OCI-LY7 (cell line): ENCODE results near the gene ADNP2. TPM values are rescaled to one million over a fixed set of nuclear protein-coding genes. Genes with fewer than 3 reads are reported as not detected.

Experiments
- BruUV-seq: library from RNA; stranded (reverse); fragments of 400-500 nt; replicated peaks from 2 replicates; lab custom pipeline; 2021; lab: Mats Ljungman, UMichigan
- CTCF ChIA-PET: fragments of 300-600 bp; sonication (Branson Sonifier 250); formaldehyde crosslinking; loops from one replicate; lab custom pipeline; 2022; ENCODE audit warnings: antibody characterized with exemption; ENCODE audit not compliant: unreplicated experiment; lab: Charles Lee
- POLR2A ChIA-PET: fragments of 300-600 bp; sonication (Branson Sonifier 250); formaldehyde crosslinking; loops from one replicate; lab custom pipeline; 2022; ENCODE audit warnings: antibody characterized with exemption; lab: Charles Lee
- DNase-seq: peaks from one replicate; pipeline ENCODE4 v3.0.0-alpha.2; 2015; ENCODE audit warnings: low spot score
- H2AFZ ChIP-seq: fragments of 200-600 bp; sonication (generic), shearing (Covaris generic); 2 replicates; pipeline ENCODE4 v1.6.1; 2014; ENCODE audit warnings: mild to moderate bottlenecking, antibody characterized with exemption, low read length, moderate library complexity
- H3K27ac ChIP-seq: fragments of 200-600 bp; sonication (generic); 2 replicates; pipeline ENCODE4 v1.5.1; 2014; ENCODE audit warnings: mixed run types, low read depth, mild to moderate bottlenecking, moderate library complexity, low read length, inconsistent platforms; ENCODE audit not compliant: poor library complexity, severe bottlenecking
- H3K36me3 ChIP-seq: fragments of 200-600 bp; sonication (generic); 2 replicates; pipeline ENCODE4 v1.6.1; 2014; ENCODE audit warnings: mild to moderate bottlenecking, antibody characterized with exemption, low read length, moderate library complexity, mixed read lengths; ENCODE audit not compliant: insufficient read depth
- H3K4me1 ChIP-seq: fragments of 200-600 bp; sonication (generic); 2 replicates; pipeline ENCODE4 v1.5.1; 2014; ENCODE audit warnings: mild to moderate bottlenecking, low read length; ENCODE audit not compliant: insufficient read depth, poor library complexity, severe bottlenecking
- H3K4me2 ChIP-seq: fragments of 200-600 bp; sonication (generic); 2 replicates; pipeline ENCODE4 v1.6.1; 2014; ENCODE audit warnings: mild to moderate bottlenecking, low read length
- H3K4me3 ChIP-seq: fragments of 200-600 bp; sonication (generic); 2 replicates; pipeline ENCODE4 v1.5.1; 2014; ENCODE audit warnings: mild to moderate bottlenecking, low read depth, low read length; ENCODE audit not compliant: poor library complexity, severe bottlenecking
- H3K79me2 ChIP-seq: fragments of 200-600 bp; sonication (generic); 2 replicates; pipeline ENCODE4 v1.6.1; 2016; ENCODE audit warnings: low read depth, mild to moderate bottlenecking, low read length, moderate library complexity, mixed read lengths; ENCODE audit not compliant: insufficient read depth
- H3K9me2 ChIP-seq: fragments of 200-600 bp; sonication (generic); 2 replicates; pipeline ENCODE4 v1.6.1; 2016; ENCODE audit warnings: mild to moderate bottlenecking, low read length, mixed read lengths; ENCODE audit not compliant: insufficient read depth
- H3K9me3 ChIP-seq: fragments of 200-600 bp; sonication (generic); 2 replicates; pipeline ENCODE4 v1.6.1; 2014; ENCODE audit warnings: mild to moderate bottlenecking, mixed run types, low read length, mixed read lengths
- H4K20me1 ChIP-seq: fragments of 200-600 bp; sonication (generic); 2 replicates; pipeline ENCODE4 v1.6.1; 2014; ENCODE audit warnings: mild to moderate bottlenecking, antibody characterized with exemption, low read length, moderate library complexity, mixed read lengths; ENCODE audit not compliant: insufficient read depth
- EZH2phosphoT487 ChIP-seq: fragments of 200-600 bp; sonication (generic); IDR thresholded peaks from 2 replicates; pipeline ENCODE4 v1.6.1; 2018; ENCODE audit warnings: low read depth, borderline replicate concordance, mild to moderate bottlenecking, mixed run types, antibody characterized with exemption, low read length, moderate library complexity, mixed read lengths
- intact Hi-C: fragments of 100-400 bp; cut with micrococcal nuclease; formaldehyde crosslinking; loops from one replicate; pipeline ENCODE4 v1.10.0; 2022; ENCODE audit not compliant: unreplicated experiment
- total RNA-seq, 2 experiments: library from RNA; depleted of rRNA in 1 of 2; stranded (reverse); fragments of >200 nt in 1 of 2; shearing (Covaris generic) in 1 of 2; gene quantifications; 2 replicates each; pipeline ENCODE4 v1.2.3, GENCODE V29; 2014 to 2022
- TF ChIP-seq, protein P1 (sequence below): fragments of 200-600 bp; sonication (generic); conservative IDR thresholded peaks from 2 replicates; pipeline ENCODE4 v1.5.1; 2014; ENCODE audit warnings: mild to moderate bottlenecking, antibody characterized with exemption, low read length, moderate library complexity, mixed read lengths

Gene ADNP2
- total RNA-seq, 2 experiments from 2014 or later: 14.0 to 14.9 TPM

DNA sequence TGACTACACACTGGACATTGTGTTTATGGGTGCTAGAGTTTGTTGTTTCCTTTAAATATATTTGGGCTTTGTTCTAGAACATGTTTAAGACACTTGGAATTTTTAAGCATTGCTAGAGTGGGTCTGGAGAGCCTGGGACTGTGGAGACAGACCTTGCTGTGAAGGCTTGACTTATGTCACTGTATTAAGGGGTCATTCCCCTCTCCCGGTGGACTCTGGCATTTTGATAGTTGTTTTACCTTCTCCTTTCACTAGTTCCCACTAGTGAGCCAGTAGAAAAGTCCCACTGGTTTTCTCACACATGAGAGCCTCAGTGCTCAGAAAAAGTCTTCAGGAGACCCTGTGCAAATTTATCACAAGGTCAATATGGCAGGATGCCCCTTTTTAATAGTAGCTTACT, 18.6 kb downstream of the ADNP2 start:
- peaks cover 49% of the 10 kb centered on the region for H3K36me3 ChIP-seq
- no peaks in the 10 kb centered on the region for H3K4me1 ChIP-seq
- H3K9me2 ChIP-seq: no peaks in the 10 kb centered on the region
- no peaks in the 10 kb centered on the region for H3K9me3 ChIP-seq
- H3K79me2 ChIP-seq: peaks cover 56% of the 10 kb centered on the region
- no peak for TF ChIP-seq EZH2phosphoT487
- TF ChIP-seq, protein P1, sequence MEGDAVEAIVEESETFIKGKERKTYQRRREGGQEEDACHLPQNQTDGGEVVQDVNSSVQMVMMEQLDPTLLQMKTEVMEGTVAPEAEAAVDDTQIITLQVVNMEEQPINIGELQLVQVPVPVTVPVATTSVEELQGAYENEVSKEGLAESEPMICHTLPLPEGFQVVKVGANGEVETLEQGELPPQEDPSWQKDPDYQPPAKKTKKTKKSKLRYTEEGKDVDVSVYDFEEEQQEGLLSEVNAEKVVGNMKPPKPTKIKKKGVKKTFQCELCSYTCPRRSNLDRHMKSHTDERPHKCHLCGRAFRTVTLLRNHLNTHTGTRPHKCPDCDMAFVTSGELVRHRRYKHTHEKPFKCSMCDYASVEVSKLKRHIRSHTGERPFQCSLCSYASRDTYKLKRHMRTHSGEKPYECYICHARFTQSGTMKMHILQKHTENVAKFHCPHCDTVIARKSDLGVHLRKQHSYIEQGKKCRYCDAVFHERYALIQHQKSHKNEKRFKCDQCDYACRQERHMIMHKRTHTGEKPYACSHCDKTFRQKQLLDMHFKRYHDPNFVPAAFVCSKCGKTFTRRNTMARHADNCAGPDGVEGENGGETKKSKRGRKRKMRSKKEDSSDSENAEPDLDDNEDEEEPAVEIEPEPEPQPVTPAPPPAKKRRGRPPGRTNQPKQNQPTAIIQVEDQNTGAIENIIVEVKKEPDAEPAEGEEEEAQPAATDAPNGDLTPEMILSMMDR: no peak
- no TSS peak for BruUV-seq
- H3K4me3 ChIP-seq: no peak overlapping the region
- POLR2A ChIA-PET: no interaction called here
- CTCF ChIA-PET: no interaction called here
- H3K4me2 ChIP-seq: no peak overlapping the region
- DNase-seq: no peak
- H4K20me1 ChIP-seq: no peaks in the 10 kb centered on the region
- intact Hi-C loops: no loop called here
- no peak overlapping the region for H2AFZ ChIP-seq
- H3K27ac ChIP-seq: no peak overlapping the region

DNA sequence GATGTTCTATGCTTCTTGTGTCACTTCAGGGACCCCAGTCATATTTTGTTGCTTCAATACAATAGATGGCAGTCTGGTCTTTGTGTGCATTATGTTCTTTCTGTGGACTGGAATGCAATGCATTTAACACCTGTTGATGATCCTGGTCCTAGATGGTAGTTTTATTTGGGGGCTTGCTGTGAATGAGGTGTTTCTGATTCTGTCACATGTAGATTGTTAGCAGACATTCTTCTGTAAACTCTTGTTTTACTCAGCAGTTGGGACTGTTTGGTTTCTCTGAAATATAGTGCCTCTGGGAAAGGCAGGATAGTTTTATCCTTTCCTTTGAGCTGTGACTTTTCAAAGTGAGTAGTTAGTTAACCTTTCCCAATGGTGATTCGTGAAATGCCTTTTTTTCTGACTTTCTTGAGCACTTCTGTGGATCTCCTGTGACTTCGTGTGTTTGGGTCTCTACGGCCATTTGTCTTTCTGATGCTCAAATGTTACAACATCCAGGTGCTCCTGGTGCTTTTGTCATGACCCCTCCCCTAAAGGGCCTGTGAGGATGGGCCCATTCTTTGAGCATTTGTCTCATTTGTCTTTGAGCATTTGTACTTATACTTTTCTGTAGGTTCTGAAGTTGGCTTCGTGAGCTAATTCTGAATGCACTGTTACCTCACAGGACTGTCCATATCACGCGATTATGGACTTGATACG, 20.8 kb downstream of the ADNP2 start:
- ChIA-PET CTCF (no interaction called here), POLR2A (interaction anchor here (0.5 kb wide), 1 partner anchor 1372 kb away, joined by 5 read pairs; no protein-coding TSS in a partner anchor)
- H3K9me2 ChIP-seq: no peaks in the 10 kb centered on the region
- H4K20me1 ChIP-seq: no peaks in the 10 kb centered on the region
- no peak for TF ChIP-seq EZH2phosphoT487
- TF ChIP-seq, protein P1: no peak
- DNase-seq: no peak
- H3K9me3 ChIP-seq: no peaks in the 10 kb centered on the region
- no peak overlapping the region for H3K27ac ChIP-seq
- peaks cover 53% of the 10 kb centered on the region for H3K36me3 ChIP-seq
- no peak overlapping the region for H3K4me3 ChIP-seq
- peaks cover 45% of the 10 kb centered on the region for H3K79me2 ChIP-seq
- no peaks in the 10 kb centered on the region for H3K4me1 ChIP-seq
- no TSS peak for BruUV-seq
- no peak overlapping the region for H3K4me2 ChIP-seq
- no peak overlapping the region for H2AFZ ChIP-seq
- intact Hi-C loops: no loop called here

DNA sequence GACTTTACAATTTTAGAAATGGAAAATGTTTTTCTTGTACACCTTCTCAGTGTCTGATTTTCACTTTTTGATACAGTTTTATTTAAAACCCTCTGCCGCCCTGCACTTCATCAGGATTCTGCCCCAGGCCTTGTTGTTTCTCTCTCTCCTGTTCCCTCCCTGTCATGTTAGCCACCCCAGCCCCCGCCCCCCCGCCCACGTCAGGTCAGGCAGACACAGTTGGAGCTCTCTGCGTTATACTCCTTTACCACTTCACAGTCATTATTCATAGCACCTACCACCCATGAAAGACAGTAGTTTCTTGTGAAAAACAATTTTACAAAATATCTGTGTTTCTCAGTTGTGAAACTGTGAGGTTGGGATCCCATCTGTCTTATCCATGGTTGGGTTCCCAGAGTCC, 21.5 kb downstream of the ADNP2 start:
- no peaks in the 10 kb centered on the region for H3K4me1 ChIP-seq
- H4K20me1 ChIP-seq: no peaks in the 10 kb centered on the region
- TF ChIP-seq, protein P1: no peak
- no peak for TF ChIP-seq EZH2phosphoT487
- peaks cover 42% of the 10 kb centered on the region for H3K79me2 ChIP-seq
- POLR2A ChIA-PET: interaction anchor here (0.5 kb wide), 1 partner anchor 1373 kb away, joined by 5 read pairs; no protein-coding TSS in a partner anchor
- intact Hi-C loops: no loop called here
- peaks cover 60% of the 10 kb centered on the region for H3K36me3 ChIP-seq
- DNase-seq: no peak
- H3K4me2 ChIP-seq: no peak overlapping the region
- H2AFZ ChIP-seq: no peak overlapping the region
- H3K27ac ChIP-seq: no peak overlapping the region
- H3K9me3 ChIP-seq: no peaks in the 10 kb centered on the region
- no peaks in the 10 kb centered on the region for H3K9me2 ChIP-seq
- CTCF ChIA-PET: no interaction called here
- no peak overlapping the region for H3K4me3 ChIP-seq
- BruUV-seq: no TSS peak
